Measurements from ENCODE around the gene CHRD. TPM values are rescaled to one million over a fixed set of nuclear protein-coding genes. Genes with fewer than 3 reads are reported as not detected.
A peak's percentile ranks its signal among the peaks of the same experiment; 100 is the strongest.

Gene CHRD
- total RNA-seq, 1 experiment from 2014 or later, result 1.8 TPM

DNA sequence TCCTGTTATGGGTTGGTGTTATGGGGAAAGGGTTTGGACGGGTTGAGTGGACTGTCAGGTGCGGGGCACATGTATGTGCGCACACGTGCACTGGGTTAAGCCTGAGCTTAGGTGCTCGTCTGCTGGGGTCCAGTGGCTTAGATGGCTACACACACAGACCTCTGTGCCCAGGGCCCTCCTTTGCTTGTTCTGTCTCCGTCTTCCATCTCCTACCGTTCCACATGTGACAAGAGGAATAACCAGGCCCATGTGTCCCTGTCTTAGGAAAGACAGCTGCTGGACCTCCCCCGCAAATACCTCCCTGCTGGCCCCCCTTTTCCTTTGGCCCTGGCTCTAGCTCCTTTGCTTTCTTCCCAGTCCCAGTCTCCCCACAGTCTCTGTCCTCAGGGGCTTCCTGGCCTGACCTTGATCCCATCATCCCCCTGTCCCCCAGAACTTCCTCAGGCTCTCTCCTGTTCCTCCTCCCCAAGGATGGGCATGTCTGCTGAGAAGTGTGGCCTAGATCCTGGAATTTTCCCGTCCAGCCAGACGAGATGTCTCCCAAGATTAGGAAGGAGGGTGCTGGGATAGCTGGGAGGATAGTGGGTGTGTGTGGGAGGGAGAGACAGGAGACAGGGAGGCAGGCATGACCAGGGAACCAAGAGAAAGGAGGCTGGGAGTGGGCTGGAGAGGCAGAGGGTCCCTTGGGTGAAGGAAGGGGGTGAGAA is 1.1 kb upstream of the CHRD start:
- Histone ChIP-seq H4K5ac (ENCODE audit: insufficient read length, low read depth, low read length) (no peak overlapping the region), H3K79me2 (ENCODE audit: insufficient read depth, low read length) (no peaks in the 10 kb centered on the region), H3K27ac (ENCODE audit: insufficient read length, low read depth, low read length) (no peak overlapping the region), H2AFZ (ENCODE audit: low read length) (no peak overlapping the region), H3K4ac (ENCODE audit: low read depth, low read length) (no peak overlapping the region), H2BK15ac (ENCODE audit: low read depth, low read length) (no peak overlapping the region), H2BK5ac (ENCODE audit: insufficient read length, low read length) (no peak overlapping the region), H4K91ac (ENCODE audit: insufficient read length, low read depth, low read length) (no peak overlapping the region), H3K18ac (ENCODE audit: insufficient read length, low read depth, low read length) (no peak overlapping the region), H2BK120ac (ENCODE audit: low read depth, low read length, poor library complexity, severe bottlenecking) (no peak overlapping the region), H3K14ac (ENCODE audit: insufficient read depth, low read length) (no peak overlapping the region), H3K23me2 (ENCODE audit: insufficient read length, low read depth, low read length, poor library complexity, severe bottlenecking) (peaks cover 9% of the 10 kb centered on the region), H2BK20ac (ENCODE audit: low read depth, low read length, poor library complexity, severe bottlenecking) (no peak overlapping the region), H3K23ac (ENCODE audit: insufficient read length, low read depth, low read length) (no peak overlapping the region), H3K9me3 (ENCODE audit: control insufficient read depth, low read depth, low read length) (no peaks in the 10 kb centered on the region), H3K4me1 (ENCODE audit: insufficient read depth, low read length) (peaks cover 9% of the 10 kb centered on the region; the same call in 1 of the 2 replicates), H4K20me1 (ENCODE audit: control insufficient read depth, insufficient read depth, insufficient read length) (peaks cover 2% of the 10 kb centered on the region), H3K4me2 (ENCODE audit: insufficient read depth, insufficient read length, low read length) (peak overlapping the region; percentile 20), H4K8ac (replicated peaks; ENCODE audit: insufficient read length, low read depth, low read length) (no peak overlapping the region), H2BK12ac (ENCODE audit: insufficient read length, low read depth, low read length) (no peak overlapping the region), H3K56ac (ENCODE audit: insufficient read length, low read depth, low read length) (no peak overlapping the region), H3K27me3 (ENCODE audit: insufficient read depth, low read length) (peaks cover 33% of the 10 kb centered on the region), H2AK5ac (ENCODE audit: insufficient read length, low read length) (no peak overlapping the region), H3K79me1 (ENCODE audit: insufficient read depth, low read depth, low read length, poor library complexity, severe bottlenecking) (no peaks in the 10 kb centered on the region), H3K9ac (ENCODE audit: extremely low read depth, insufficient read length, low read length) (no peak overlapping the region), H3T11ph (ENCODE audit: low read length) (no peak overlapping the region)
- peaks cover 0 to 3% of the 10 kb centered on the region in 2 experiments; a peak in 2 of 5 replicates for H3K9me3 Mint-ChIP-seq
- no peaks in the 10 kb centered on the region for H3K36me3 Mint-ChIP-seq (ENCODE audit: insufficient read depth in 1 of 3, low read depth in 3 of 3)
- TF ChIP-seq CTCF (conservative IDR thresholded peaks at IDR 0.05), result no peak
- H3K27me3 Mint-ChIP-seq (ENCODE audit: low read depth), result peaks cover 84% of the 10 kb centered on the region
- no CpG with 5 or more reads among the region's 10 CpGs for WGBS (ENCODE audit: extremely low coverage, insufficient read length, low lambda C conversion rate)
- H3K4me3 Mint-ChIP-seq, result peak overlapping the region; percentile 66 to 83
- DNase-seq, result no peak
- H3K27ac Mint-ChIP-seq, result no peak overlapping the region; a peak in 1 of 7 replicates
- H3K4me1 Mint-ChIP-seq, result peaks cover 38 to 39% of the 10 kb centered on the region in 2 experiments
